PC-3 (cell line): ENCODE data around the gene SETD1A. TPM values are rescaled to one million over a fixed set of nuclear protein-coding genes. Genes with fewer than 3 reads are reported as not detected.

Source experiments
- ATAC-seq: fragments of 200-7000 bp; cut with Tn5 transposase; 2 replicates; pipeline ENCODE4 v1.9.1; 2020; ENCODE audit warnings: mild to moderate bottlenecking, moderate library complexity
- BruUV-seq: library from RNA; stranded (reverse); fragments of 400-500 nt; replicated peaks from 2 replicates; lab custom pipeline; 2021; lab: Mats Ljungman, UMichigan
- CTCF ChIA-PET: fragments of 300-600 bp; sonication (Branson Sonifier 250); formaldehyde crosslinking; loops from one replicate; lab custom pipeline; 2022; ENCODE audit warnings: antibody characterized with exemption; lab: Charles Lee
- POLR2A ChIA-PET: fragments of 300-600 bp; sonication (Branson Sonifier 250); formaldehyde crosslinking; loops from one replicate; lab custom pipeline; 2022; ENCODE audit warnings: antibody characterized with exemption; ENCODE audit not compliant: unreplicated experiment; lab: Charles Lee
- DNase-seq: peaks from one replicate; pipeline ENCODE4 v3.0.0-alpha.2; 2015
- H2AFZ ChIP-seq: fragments of 300-600 bp; sonication (generic); 2 replicates; pipeline ENCODE4 v1.6.0; 2016; ENCODE audit warnings: antibody characterized with exemption, low read length
- H3F3A ChIP-seq: fragments of 300-600 bp; sonication (generic); one replicate; pipeline ENCODE4 v1.6.0; 2017; ENCODE audit warnings: antibody characterized with exemption, low read length, control low read depth, mild to moderate bottlenecking; ENCODE audit not compliant: unreplicated experiment
- H3K27ac ChIP-seq: fragments of 300-600 bp; sonication (generic); 2 replicates; pipeline ENCODE4 v1.5.1; 2016; ENCODE audit warnings: mild to moderate bottlenecking, low read length
- H3K27me3 ChIP-seq: fragments of 300-600 bp; sonication (generic); 2 replicates; pipeline ENCODE4 v1.6.1; 2016; ENCODE audit warnings: low read length, mixed read lengths
- H3K36me3 ChIP-seq: fragments of 300-600 bp; sonication (generic); 2 replicates; pipeline ENCODE4 v1.6.1; 2016; ENCODE audit warnings: low read depth, mixed run types, low read length, mixed read lengths
- H3K4me1 ChIP-seq: fragments of 300-600 bp; sonication (generic); 2 replicates; pipeline ENCODE4 v1.5.1; 2016; ENCODE audit warnings: low read length; ENCODE audit not compliant: insufficient read depth
- H3K4me2 ChIP-seq: fragments of 300-600 bp; sonication (generic); 2 replicates; pipeline ENCODE4 v1.6.0; 2016; ENCODE audit warnings: low read length
- H3K4me3 ChIP-seq: fragments of 300-600 bp; sonication (generic); 2 replicates; pipeline ENCODE4 v1.5.1; 2016; ENCODE audit warnings: mild to moderate bottlenecking, low read length, mixed read lengths
- H3K79me2 ChIP-seq: fragments of 300-600 bp; sonication (generic); 2 replicates; pipeline ENCODE4 v1.6.1; 2017; ENCODE audit warnings: low read length, mixed read lengths
- H3K9ac ChIP-seq: fragments of 300-600 bp; sonication (generic); 2 replicates; pipeline ENCODE4 v1.6.0; 2016; ENCODE audit warnings: mild to moderate bottlenecking, low read length
- H3K9me2 ChIP-seq: fragments of 300-600 bp; sonication (generic); replicated peaks from 2 replicates; pipeline ENCODE4 v1.6.1; 2016; ENCODE audit warnings: mixed run types, low read length, mixed read lengths
- H3K9me3 ChIP-seq: fragments of 300-600 bp; sonication (generic); 2 replicates; pipeline ENCODE4 v1.6.1; 2016; ENCODE audit warnings: low read length, mixed read lengths
- H4K20me1 ChIP-seq: fragments of 300-600 bp; sonication (generic); 2 replicates; pipeline ENCODE4 v1.6.1; 2016; ENCODE audit warnings: low read length, mixed read lengths
- CTCF ChIP-seq: fragments of 300-600 bp; sonication (generic); conservative IDR thresholded peaks from 2 replicates; pipeline ENCODE4 v1.5.1; 2017; ENCODE audit warnings: antibody characterized with exemption, low read depth, mild to moderate bottlenecking, low read length
- EZH2 ChIP-seq: fragments of 300-600 bp; sonication (generic); IDR thresholded peaks from one replicate; pipeline ENCODE4 v1.6.1; 2017; ENCODE audit warnings: antibody characterized with exemption, mild to moderate bottlenecking, low read length; ENCODE audit not compliant: unreplicated experiment
- EZH2phosphoT487 ChIP-seq: fragments of 300-600 bp; sonication (generic); IDR thresholded peaks from 2 replicates; pipeline ENCODE4 v1.6.1; 2018; ENCODE audit warnings: mild to moderate bottlenecking, antibody characterized with exemption, low read length, borderline replicate concordance
- intact Hi-C: fragments of 100-400 bp; cut with micrococcal nuclease; formaldehyde crosslinking; loops from 2 replicates; pipeline ENCODE4 v1.9.0; 2023
- total RNA-seq: library from RNA; depleted of rRNA; stranded (reverse); fragments of >200 nt; gene quantifications from 2 replicates; pipeline ENCODE4 v1.2.3, GENCODE V29; 2014

SETD1A gene
- total RNA-seq, 1 experiment from 2014 or later, result 7.9 TPM

DNA sequence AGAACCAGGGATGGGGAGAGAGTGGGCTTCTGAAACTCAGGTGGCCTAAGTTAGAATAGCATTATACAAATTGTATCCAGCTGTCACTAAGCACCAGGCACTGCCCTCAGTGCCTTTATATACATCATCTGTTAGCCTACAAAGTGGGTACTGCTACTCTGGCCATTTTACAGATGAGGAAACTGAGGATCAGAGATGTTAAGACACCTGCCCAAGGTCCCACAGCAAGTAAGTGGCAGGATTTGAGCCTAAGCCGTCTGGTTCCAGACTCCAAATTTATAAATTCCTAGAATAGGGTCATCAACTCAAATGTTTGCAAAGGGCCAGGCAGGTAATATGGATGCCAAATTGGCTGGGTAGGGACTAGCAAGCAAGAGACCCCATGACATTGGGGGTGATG lies 6.4 kb upstream of the SETD1A start:
- BruUV-seq, result no TSS peak
- H3K4me3 ChIP-seq, result no peak overlapping the region
- CTCF ChIA-PET, result no interaction called here

DNA sequence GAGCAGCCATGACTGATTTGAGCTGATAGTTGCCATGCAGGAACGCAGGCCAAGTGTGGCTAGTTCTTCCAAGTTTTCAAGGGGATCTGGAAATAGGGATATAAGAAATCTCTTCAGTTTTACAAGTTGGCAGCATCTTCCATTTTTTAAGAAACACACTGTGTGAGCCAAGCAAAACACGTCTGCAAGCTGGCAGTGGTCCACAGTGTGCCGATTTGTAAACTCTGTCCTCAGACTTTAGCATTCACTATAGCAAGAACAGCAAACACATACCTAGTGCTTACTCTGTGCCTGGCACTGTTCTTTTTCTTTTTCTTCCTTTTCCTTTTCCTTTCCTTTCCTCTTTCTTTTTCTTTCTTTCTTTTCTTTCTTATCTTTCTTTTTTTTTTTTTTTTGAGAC lies 5.8 kb upstream of the SETD1A start:
- Histone ChIP-seq H3F3A (no peaks in the 10 kb centered on the region), H3K4me1 (peaks cover 8% of the 10 kb centered on the region), H3K36me3 (no peaks in the 10 kb centered on the region; the same call in 1 of the 2 replicates), H3K4me3 (no peak overlapping the region), H2AFZ (no peak overlapping the region), H3K79me2 (no peaks in the 10 kb centered on the region), H3K27ac (no peak overlapping the region), H4K20me1 (no peaks in the 10 kb centered on the region), H3K4me2 (no peak overlapping the region), H3K9me2 (no peaks in the 10 kb centered on the region), H3K9ac (no peak overlapping the region), H3K9me3 (no peaks in the 10 kb centered on the region), H3K27me3 (no peaks in the 10 kb centered on the region)
- ATAC-seq, result no peak
- ChIA-PET CTCF (no interaction called here), POLR2A (no interaction called here)
- no TSS peak for BruUV-seq
- TF ChIP-seq CTCF (no peak), EZH2phosphoT487 (no peak), EZH2 (no peak)
- intact Hi-C loops, result no loop called here
- no peak for DNase-seq

More for the DNA sequence above, 6.4 kb upstream of the SETD1A start:
- H4K20me1 ChIP-seq, result no peaks in the 10 kb centered on the region
- TF ChIP-seq CTCF, result no peak
- no peak for TF ChIP-seq EZH2phosphoT487
- no peak for TF ChIP-seq EZH2
- POLR2A ChIA-PET, result no interaction called here
- intact Hi-C loops, result no loop called here
- H3F3A ChIP-seq, result no peaks in the 10 kb centered on the region
- H3K4me2 ChIP-seq, result no peak overlapping the region
- H3K79me2 ChIP-seq, result no peaks in the 10 kb centered on the region
- no peaks in the 10 kb centered on the region for H3K9me3 ChIP-seq
- H3K4me1 ChIP-seq, result peaks cover 8% of the 10 kb centered on the region
- H3K27me3 ChIP-seq, result no peaks in the 10 kb centered on the region
- H3K9me2 ChIP-seq, result no peaks in the 10 kb centered on the region
- ATAC-seq (no peak), DNase-seq (no peak)
- H3K36me3 ChIP-seq, result no peaks in the 10 kb centered on the region; the same call in 1 of the 2 replicates
- no peak overlapping the region for H3K27ac ChIP-seq
- no peak overlapping the region for H2AFZ ChIP-seq
- no peak overlapping the region for H3K9ac ChIP-seq

- CTCF ChIA-PET, result no interaction called here
- intact Hi-C loops, result no loop called here
- DNase-seq (no peak), ATAC-seq (no peak)
- H3K4me3 ChIP-seq, result no peak overlapping the region
- POLR2A ChIA-PET, result no interaction called here
- H3K4me2 ChIP-seq, result no peak overlapping the region
- H3F3A ChIP-seq, result no peaks in the 10 kb centered on the region
- H3K79me2 ChIP-seq, result no peaks in the 10 kb centered on the region
- no peaks in the 10 kb centered on the region for H3K9me3 ChIP-seq
- H2AFZ ChIP-seq, result no peak overlapping the region
- H3K4me1 ChIP-seq, result peaks cover 8% of the 10 kb centered on the region
- H4K20me1 ChIP-seq, result no peaks in the 10 kb centered on the region
- H3K27ac ChIP-seq, result no peak overlapping the region
- TF ChIP-seq EZH2 (no peak), EZH2phosphoT487 (no peak), CTCF (no peak)
- no peaks in the 10 kb centered on the region for H3K9me2 ChIP-seq
- BruUV-seq, result no TSS peak
- no peaks in the 10 kb centered on the region; the same call in 1 of the 2 replicates for H3K36me3 ChIP-seq
- no peak overlapping the region for H3K9ac ChIP-seq
- H3K27me3 ChIP-seq, result no peaks in the 10 kb centered on the region
Measured at GRCh38 chr16:30953111-30953510, 4.4 kb upstream of the SETD1A start.
